Esophagus squamous epithelium (tissue), 4 donors: ENCODE measurements around the gene FBLN7.

Experiments
- POLR2A ChIP-seq, 4 donors: fragments of 450-650 bp; IDR thresholded peaks; one replicate each; pipeline ENCODE4 v1.6.1; 2017; ENCODE audit warnings: antibody characterized with exemption in 4 of 4, mild to moderate bottlenecking in 4 of 4, moderate library complexity in 3 of 4
- TF ChIP-seq, protein P1 (sequence below), 6 experiments: fragments of 450-650 bp in 4 of 6; fragments of 200-600 bp in 2 of 6; sonication (generic) in 2 of 6; IDR thresholded peaks; one replicate each; pipeline ENCODE4 v1.5.1; 2016 to 2019; ENCODE audit warnings: antibody characterized with exemption in 6 of 6, mild to moderate bottlenecking in 4 of 6, moderate library complexity in 4 of 6

GRCh38 chr2:112134120-112134519, 4.1 kb upstream of the FBLN7 start:
- TF ChIP-seq POLR2A (IDR thresholded peaks at IDR 0.05), result no peak
- TF ChIP-seq, protein P1, sequence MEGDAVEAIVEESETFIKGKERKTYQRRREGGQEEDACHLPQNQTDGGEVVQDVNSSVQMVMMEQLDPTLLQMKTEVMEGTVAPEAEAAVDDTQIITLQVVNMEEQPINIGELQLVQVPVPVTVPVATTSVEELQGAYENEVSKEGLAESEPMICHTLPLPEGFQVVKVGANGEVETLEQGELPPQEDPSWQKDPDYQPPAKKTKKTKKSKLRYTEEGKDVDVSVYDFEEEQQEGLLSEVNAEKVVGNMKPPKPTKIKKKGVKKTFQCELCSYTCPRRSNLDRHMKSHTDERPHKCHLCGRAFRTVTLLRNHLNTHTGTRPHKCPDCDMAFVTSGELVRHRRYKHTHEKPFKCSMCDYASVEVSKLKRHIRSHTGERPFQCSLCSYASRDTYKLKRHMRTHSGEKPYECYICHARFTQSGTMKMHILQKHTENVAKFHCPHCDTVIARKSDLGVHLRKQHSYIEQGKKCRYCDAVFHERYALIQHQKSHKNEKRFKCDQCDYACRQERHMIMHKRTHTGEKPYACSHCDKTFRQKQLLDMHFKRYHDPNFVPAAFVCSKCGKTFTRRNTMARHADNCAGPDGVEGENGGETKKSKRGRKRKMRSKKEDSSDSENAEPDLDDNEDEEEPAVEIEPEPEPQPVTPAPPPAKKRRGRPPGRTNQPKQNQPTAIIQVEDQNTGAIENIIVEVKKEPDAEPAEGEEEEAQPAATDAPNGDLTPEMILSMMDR (IDR thresholded peaks at IDR 0.05), result no peak
